Measurements from ENCODE around the gene FBXO3.
"Not testable (repeated sequence)": the region's sequence is repeated elsewhere in the genome, so short reads cannot be mapped to it uniquely, and the experiment has no call there.

The FBXO3 gene

DNA sequence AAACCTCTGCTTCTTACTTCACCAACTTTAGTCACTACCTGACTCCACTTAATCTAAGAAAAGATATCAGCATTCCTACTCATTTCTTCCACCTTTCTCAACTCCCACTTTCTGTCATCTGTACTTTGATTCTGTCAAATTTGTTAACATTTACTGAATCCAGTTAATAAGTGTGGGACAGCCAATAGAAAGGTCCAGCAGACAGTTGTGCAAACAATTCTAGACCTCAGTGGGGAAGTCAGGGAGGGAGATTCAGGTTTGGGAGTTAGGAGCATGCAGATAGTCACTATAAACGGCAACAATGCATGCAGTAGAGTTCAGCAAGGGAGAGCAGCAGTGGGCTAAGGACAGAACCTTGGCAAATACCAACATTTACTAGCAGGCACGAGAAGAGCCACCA, 4.1 kb downstream of the FBXO3 start:
- DNase-seq, result no peak

GRCh38 chr11:33769542-33769941, 4.8 kb downstream of the FBXO3 start:
- no peak for DNase-seq

DNA sequence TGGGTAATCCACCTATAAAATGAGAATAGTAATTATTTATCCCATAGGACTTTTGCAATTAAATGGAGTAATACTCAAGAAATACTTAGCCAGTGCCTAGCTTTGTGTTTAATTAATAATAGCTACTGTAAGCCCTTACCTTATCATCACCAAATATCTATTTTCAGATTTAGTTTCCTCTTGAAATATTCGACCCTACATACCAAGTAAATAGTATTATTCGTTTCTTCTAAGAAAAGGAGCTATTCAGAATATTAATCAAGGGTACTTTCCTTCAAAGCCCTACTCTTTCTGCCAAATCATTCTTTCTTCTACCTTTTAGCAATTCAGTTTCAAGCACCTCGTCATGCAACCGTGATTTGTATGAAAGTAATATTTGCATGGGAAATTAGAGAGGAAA, 6.7 kb downstream of the FBXO3 start:
- DNase-seq, result no peak

- DNase-seq, result no peak
Observed at GRCh38 chr11:33766085-33766484, 8.2 kb downstream of the FBXO3 start.

GRCh38 chr11:33761471-33761870, 12.8 kb downstream of the FBXO3 start:
- no peak for DNase-seq

DNA sequence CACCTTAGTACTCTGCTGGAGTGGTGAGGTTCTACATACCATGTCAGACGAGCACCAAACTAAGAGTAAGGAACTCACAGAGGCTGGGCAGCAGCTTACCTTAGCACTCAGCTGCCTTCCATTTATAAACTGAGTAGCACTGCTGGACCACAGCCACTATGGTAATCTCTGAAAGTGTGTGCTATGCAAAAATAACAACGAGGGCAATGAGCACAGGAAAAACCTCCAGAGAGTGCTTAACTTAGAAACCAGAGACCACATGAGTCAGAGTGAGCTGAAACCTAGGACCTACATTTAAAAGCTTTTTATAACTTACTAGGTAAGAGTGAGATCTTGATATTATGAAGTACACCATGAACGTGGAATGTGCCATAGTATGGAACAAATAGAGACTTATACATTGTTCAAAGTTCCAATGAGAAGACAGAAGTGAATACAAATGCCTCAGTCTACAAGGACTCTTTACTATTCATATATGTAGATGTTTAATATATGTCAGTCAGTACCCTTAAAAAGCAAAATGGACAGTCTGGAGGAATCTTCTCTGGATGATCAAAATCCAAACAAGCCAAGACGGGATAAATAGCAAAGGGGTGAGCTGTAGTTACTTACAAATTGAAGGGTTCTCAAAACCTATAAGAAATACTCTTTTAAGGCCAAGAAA, 20.9 kb downstream of the FBXO3 start:
- DNase-seq, result no peak

GRCh38 chr11:33751878-33752277, 22.4 kb downstream of the FBXO3 start:
- DNase-seq, result no peak

- no peak for DNase-seq
Observed at GRCh38 chr11:33747979-33748378, 26.3 kb downstream of the FBXO3 start.

DNA sequence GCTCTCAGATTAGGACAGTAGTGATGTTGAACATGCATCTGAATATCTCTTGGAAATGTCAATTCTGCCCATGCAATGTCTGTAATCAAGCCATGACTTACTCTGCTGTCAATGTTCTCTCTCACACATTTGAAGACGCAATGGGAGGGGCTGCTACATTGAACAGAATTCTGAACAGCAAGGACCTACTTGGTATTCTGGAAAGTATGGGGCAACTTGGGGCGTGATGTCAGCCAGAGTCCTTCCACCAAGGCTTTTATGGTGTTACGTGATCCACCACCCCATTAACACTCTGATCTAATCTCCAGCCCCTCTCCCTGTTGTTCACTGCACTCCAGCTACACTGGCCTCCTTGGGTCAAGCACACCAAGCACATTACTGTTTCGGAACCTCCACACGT, 31.0 kb downstream of the FBXO3 start:
- no peak for DNase-seq

GRCh38 chr11:33742249-33742851, 32.0 kb downstream of the FBXO3 start:
- DNase-seq, result no peak

GRCh38 chr11:33741806-33742205, 32.5 kb downstream of the FBXO3 start:
- DNase-seq, result no peak

DNA sequence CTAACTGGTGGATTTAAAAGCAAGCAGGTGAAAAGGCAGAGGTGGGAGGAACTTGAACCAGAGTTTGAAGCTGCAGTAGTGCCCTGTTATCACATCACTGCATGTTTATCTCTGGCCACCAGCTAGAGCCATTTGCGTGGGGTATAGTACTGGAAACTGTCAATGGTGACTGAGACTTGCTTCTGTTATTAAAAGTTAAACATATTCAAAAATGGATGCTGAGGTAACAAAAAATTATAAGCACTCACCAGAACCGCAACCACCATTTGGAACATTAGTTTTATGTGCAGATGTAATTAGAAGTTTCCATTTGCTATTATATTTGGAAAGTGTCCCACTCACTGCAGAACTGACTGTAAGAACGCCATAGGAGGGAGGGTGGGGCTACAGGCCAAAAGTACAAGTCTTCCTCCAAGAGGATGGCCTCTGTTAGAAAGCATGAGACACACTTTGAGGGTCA, 36.9 kb downstream of the FBXO3 start:
- DNase-seq, result no peak

DNA sequence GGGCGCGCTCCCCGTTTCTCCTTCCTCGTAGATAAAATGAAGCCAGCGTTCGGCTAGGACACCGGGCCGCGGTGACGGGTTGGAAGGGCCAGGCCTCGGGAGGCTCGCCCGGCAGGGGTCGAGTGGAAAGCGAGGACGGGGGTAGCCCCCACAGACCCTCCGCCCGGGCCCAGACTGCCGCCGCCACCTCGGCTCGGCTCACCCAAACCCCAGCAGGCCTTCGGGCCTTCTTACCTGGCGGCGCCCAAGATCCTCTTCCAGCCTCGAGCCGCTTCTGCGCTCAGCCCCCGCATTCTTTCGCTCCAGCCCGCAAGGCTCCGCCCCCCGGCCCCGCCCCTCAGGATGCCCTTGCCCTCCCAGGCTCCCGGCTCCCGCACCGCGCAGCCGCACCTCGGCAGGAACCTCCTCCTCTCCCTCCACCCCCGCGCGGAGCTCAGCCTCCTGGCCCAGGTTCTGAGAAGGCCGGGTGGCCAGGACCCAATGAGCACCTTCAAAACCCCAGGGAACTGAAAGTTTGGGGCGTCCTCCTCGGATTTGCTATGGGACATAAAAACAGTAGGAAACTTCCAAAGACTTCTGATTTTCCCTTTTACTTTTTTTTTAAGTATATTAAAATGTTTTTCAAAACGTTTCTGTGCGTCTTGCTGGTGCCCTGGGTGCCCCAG, 38.0 kb downstream of the FBXO3 start, which contains the start of gene CD59:
Gene CD59 (minus strand): TSS at position 276 of the 665 bp plus-strand sequence. CDS start 13,978 bp downstream, outside the sequence.
- peak; percentile 78 for DNase-seq

GRCh38 chr11:33735271-33736147, 38.8 kb downstream of the FBXO3 start:
- DNase-seq, result no peak

DNA sequence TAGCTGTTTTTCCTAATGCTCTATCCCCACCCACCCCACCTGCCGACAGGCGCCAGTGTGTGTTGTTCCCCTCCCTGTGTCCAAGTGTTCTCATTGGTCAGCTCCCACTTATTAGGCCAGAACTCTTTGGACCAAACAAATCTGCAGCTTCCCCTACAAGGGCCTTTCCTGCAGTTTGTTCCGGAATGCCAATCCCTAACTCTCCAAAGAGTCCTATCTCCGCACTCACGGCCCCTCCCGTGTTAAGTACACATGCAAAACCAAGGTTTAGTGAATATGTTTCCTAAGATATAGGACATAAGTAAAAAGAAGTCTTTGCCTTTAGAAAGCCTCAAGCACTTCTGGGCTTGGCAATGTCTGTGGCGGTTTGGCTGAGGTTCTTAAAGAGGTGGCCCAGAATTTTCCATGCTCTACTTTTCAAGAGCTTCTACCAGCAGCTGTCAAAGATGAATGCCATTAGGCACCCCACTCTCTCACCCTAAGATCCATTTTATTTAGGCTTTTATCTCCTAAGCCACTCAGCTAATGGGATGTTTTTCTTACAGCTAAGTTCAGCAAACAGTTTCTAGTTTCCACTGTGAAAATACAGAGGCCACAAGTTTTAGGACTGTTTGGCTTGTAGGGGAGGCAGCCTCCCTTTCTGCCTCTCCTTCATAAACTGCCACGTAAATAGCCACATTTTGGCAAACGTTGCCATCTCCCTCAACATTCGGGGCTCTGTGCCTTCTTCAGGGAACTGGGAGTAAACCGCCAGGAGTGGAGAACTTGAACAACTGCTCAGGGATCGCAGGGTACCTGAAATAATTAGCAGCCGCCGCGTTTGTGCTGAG, 39.7 kb downstream of the FBXO3 start:
- no peak for DNase-seq

DNA sequence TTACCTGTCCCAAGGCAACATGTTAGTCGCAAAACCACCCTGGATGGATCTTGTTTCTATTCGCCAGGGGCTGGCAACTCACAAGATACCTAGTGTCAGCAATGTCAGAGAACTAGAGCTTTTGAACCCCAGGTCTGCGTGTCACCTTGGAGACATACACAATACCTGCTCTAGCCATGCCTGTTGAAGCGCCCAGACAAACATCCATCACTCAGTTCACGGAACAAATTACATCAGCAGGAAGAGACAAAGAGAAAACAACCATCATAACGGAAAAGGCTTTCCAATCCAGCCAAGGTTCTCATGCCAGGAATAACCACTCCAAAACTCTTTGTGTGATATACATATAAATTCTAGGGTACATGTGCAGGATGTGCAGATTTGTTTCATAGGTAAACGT, 40.3 kb downstream of the FBXO3 start:
- no peak for DNase-seq

GRCh38 chr11:33731723-33732531, 42.4 kb downstream of the FBXO3 start:
- DNase-seq, result no peak

GRCh38 chr11:33730716-33731115, 43.6 kb downstream of the FBXO3 start:
- no peak for DNase-seq

DNA sequence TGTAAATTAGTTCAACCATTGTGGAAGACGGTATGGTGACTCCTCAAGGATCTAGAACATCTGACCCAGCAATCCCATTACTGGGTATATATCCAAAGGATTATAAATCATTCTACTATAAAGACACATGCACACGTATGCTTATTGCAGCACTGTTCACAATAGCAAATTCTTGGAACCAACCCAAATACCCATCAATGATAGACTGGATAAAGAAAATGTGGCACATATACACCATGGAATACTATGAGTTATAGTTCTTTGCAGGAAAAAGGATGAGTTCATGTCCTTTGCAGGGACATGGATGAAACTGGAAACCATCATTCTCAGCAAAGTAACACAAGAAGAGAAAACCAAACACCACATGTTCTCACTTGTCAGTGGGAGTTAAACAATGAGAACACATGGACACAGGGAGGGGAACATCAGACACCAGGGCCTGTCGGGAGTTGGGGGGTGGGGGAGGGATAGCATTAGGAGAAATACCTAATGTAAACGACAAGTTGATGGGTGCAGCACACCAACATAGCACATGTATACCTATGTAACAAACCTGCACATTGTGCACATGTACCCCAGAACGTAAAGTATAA, 45.2 kb downstream of the FBXO3 start:
- DNase-seq, result not testable (repeated sequence)

DNA sequence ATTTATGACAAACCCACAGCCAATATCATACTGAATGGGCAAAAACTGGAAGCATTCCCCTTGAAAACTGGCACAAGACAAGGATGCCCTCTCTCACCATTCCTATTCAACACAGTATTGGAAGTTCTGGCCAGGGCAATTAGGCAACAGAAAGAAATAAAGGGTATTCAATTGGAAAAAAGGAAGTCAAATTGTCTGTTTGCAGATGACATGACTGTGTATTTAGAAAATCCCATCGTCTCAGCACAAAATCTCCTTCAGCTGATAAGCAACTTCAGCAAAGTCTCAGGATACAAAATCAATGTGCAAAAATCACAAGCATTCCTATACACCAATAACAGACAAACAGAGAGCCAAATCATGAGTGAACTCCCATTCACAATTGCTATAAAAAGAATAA, 46.8 kb downstream of the FBXO3 start:
- DNase-seq, result not testable (repeated sequence)

DNA sequence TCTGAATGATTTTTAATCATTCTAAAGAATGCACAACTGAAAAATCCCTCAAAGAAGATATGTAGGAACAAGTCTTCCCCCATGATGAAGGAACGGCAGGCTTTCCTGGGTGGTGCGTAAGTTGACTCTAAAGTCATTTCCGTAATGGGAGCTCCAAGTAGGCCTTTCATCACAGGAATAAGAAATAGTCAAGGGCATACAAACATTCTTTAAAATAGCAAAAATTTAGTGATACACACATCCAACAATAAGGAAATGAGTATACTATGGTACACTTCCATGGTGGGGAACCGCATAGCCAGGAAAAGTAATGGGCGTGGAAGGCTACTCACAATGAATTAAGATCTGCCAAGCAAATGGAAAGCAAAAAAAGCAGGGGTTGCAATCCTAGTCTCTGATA, 48.8 kb downstream of the FBXO3 start:
- no peak for DNase-seq

Measured in NCI-H2107 (cell line).